HepG2 (cell line): ENCODE data around the gene IWS1. TPM values are rescaled to one million over a fixed set of nuclear protein-coding genes. Genes with fewer than 3 reads are reported as not detected.

Experiments used
- ASH2L ChIP-seq: fragments of 300-600, 200-600 bp; sonication (generic); IDR thresholded peaks from 2 replicates; pipeline ENCODE4 v1.7.0; 2017; ENCODE audit warnings: low read depth, mild to moderate bottlenecking, moderate library complexity, mixed read lengths, low read length; ENCODE audit not compliant: insufficient read length
- HMGA1 ChIP-seq: sonication (generic); formaldehyde crosslinking; conservative IDR thresholded peaks from 2 replicates; pipeline ENCODE4 v1.4.0; 2020; ENCODE audit warnings: missing genetic modification reagents
- JUNB ChIP-seq: sonication (generic); formaldehyde crosslinking; IDR thresholded peaks from 2 replicates; pipeline ENCODE4 v1.8.0; 2022; ENCODE audit warnings: missing genetic modification reagents, mild to moderate bottlenecking, borderline replicate concordance
- NR2F2 ChIP-seq: IDR thresholded peaks from 2 replicates; pipeline ENCODE4 v1.6.1; 2012; ENCODE audit warnings: low read depth, inconsistent platforms, borderline replicate concordance
- RBM22 ChIP-seq: fragments of 200-400 bp; formaldehyde crosslinking; optimal IDR thresholded peaks from 2 replicates; pipeline ENCODE3; 2017; ENCODE audit warnings: mild to moderate bottlenecking, low read length, moderate library complexity
- SMAD9 ChIP-seq: sonication (generic); formaldehyde crosslinking; IDR thresholded peaks from 2 replicates; pipeline ENCODE4 v1.5.1; 2020; ENCODE audit warnings: mild to moderate bottlenecking, missing genetic modification reagents
- TP53 ChIP-seq: sonication (generic); formaldehyde crosslinking; conservative IDR thresholded peaks from 2 replicates; pipeline ENCODE4 v1.4.0; 2020; ENCODE audit warnings: missing genetic modification reagents
- ZNF674 ChIP-seq: sonication (generic); formaldehyde crosslinking; IDR thresholded peaks from 2 replicates; pipeline ENCODE4 v1.5.0; 2020; ENCODE audit warnings: low read depth, mild to moderate bottlenecking, missing genetic modification reagents
- polyA plus RNA-seq, 8 experiments: library from polyadenylated mRNA; depleted of rRNA in 3 of 8; stranded (reverse) in 7 of 8; unstranded in 1 of 8; fragments of >200 nt; fragmentation: Illumina TruSeq in 4 of 8; extraction: Trizol in 4 of 8; gene quantifications; 2 replicates each; pipeline versions ENCODE4 v1.2.1 to v1.2.3, GENCODE V29; 2011 to 2016; ENCODE audit warnings: low read depth in 4 of 8, missing spikeins in 1 of 8, mixed read lengths in 1 of 8; ENCODE audit not compliant: insufficient read depth in 1 of 8
- total RNA-seq, 5 experiments: library from RNA; depleted of rRNA; stranded (reverse); fragments of >200 nt; fragmentation: Illumina TruSeq; extraction: Trizol; gene quantifications; 2 replicates each; pipeline ENCODE4 v1.2.3, GENCODE V29; 2016; ENCODE audit warnings: low read depth in 1 of 5
- TF ChIP-seq, protein P1 (sequence below): sonication (generic); formaldehyde crosslinking; IDR thresholded peaks from 2 replicates; pipeline ENCODE4 v1.9.0; 2021; ENCODE audit warnings: missing genetic modification reagents, mild to moderate bottlenecking, borderline replicate concordance
- TF ChIP-seq, protein P2 (sequence below), 2 experiments: sonication (generic) in 1 of 2; formaldehyde crosslinking in 1 of 2; IDR thresholded peaks; 2 replicates each; pipeline versions ENCODE4 v1.4.0 to v1.6.1; 2016 to 2020; ENCODE audit warnings: borderline replicate concordance in 1 of 2, low read depth in 1 of 2, mild to moderate bottlenecking in 1 of 2, missing genetic modification reagents in 1 of 2
- TF ChIP-seq, protein P3 (sequence below): sonication (generic); formaldehyde crosslinking; IDR thresholded peaks from 2 replicates; pipeline ENCODE4 v1.9.0; 2021; ENCODE audit warnings: missing genetic modification reagents, borderline replicate concordance
- TF ChIP-seq, protein P4 (sequence below): IDR thresholded peaks from 2 replicates; pipeline ENCODE4 v1.6.1; 2016; ENCODE audit warnings: missing compliant biosample characterization, missing genetic modification reagents, borderline replicate concordance
- TF ChIP-seq, protein P5 (sequence below): sonication (generic); formaldehyde crosslinking; IDR thresholded peaks from 2 replicates; pipeline ENCODE4 v1.8.1; 2022; ENCODE audit warnings: low read depth, mild to moderate bottlenecking, missing genetic modification reagents

The IWS1 gene
- total and polyA plus RNA-seq, 2 of the 13 experiments (the other 11 are each of a cell fraction or from before 2014, with no cell fraction given), result 28.9 to 62.3 TPM

DNA sequence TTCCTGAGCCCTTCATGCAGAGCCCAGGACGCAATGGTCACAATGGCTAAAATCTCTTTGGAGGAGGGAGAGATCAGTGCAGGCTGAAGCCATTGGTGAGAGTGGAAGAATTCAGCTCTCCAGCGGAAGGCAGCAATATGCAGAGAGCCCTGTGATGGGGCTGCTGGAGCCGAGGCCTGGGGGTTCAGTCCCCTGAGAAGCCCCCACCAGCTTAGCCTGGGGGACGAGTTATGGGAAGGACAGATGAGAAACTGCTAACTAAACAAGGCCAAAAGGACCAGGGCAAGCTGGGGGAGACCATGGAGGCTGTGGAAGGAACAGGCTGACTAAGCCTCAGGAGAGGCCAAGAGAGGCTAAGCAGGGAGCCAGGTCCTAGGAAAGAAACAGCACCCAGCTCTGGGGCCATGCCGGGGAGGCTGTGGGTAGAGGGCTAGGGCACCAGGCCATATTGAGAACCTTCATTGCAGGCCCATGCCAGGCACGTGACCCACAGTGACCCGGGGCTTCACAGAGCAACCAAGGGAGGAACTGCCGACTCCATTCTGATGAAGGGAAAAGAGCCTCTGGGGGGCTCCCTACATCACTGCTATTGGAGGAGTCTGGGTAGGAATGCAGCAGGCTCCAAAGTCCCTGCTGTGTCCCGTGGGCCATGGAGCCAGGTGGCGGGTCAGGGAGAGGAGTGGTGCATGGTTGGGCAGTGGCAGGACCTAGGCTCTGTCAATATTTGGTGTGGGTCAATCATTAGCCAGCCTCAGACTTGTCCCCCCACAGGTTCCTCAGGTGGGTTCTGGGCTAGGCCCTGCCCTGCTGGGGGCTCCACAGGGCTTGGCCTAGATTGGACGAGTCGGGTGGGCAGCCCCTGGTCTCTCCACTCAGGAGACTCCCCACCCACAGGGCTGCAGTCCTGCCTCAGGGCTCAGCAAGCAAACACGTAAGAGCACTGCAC, 88.2 kb downstream of the IWS1 start (continued):
- TF ChIP-seq, protein P1, sequence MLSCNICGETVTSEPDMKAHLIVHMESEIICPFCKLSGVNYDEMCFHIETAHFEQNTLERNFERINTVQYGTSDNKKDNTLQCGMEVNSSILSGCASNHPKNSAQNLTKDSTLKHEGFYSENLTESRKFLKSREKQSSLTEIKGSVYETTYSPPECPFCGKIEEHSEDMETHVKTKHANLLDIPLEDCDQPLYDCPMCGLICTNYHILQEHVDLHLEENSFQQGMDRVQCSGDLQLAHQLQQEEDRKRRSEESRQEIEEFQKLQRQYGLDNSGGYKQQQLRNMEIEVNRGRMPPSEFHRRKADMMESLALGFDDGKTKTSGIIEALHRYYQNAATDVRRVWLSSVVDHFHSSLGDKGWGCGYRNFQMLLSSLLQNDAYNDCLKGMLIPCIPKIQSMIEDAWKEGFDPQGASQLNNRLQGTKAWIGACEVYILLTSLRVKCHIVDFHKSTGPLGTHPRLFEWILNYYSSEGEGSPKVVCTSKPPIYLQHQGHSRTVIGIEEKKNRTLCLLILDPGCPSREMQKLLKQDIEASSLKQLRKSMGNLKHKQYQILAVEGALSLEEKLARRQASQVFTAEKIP (CRISPR knock-in tag), result no peak
- TF ChIP-seq RBM22, result peak; percentile 64
- TF ChIP-seq ASH2L, result peak; percentile 75
- TF ChIP-seq JUNB, result no peak
- TF ChIP-seq, protein P2, sequence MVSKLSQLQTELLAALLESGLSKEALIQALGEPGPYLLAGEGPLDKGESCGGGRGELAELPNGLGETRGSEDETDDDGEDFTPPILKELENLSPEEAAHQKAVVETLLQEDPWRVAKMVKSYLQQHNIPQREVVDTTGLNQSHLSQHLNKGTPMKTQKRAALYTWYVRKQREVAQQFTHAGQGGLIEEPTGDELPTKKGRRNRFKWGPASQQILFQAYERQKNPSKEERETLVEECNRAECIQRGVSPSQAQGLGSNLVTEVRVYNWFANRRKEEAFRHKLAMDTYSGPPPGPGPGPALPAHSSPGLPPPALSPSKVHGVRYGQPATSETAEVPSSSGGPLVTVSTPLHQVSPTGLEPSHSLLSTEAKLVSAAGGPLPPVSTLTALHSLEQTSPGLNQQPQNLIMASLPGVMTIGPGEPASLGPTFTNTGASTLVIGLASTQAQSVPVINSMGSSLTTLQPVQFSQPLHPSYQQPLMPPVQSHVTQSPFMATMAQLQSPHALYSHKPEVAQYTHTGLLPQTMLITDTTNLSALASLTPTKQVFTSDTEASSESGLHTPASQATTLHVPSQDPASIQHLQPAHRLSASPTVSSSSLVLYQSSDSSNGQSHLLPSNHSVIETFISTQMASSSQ (IDR thresholded peaks at IDR 0.05; ENCODE audit: low read depth), result peak; percentile 100
- TF ChIP-seq, protein P2 (CRISPR knock-in tag; IDR thresholded peaks at IDR 0.05; ENCODE audit: borderline replicate concordance), result peak; percentile 100
- no peak; the same call in 1 of the 2 replicates for TF ChIP-seq TP53 (CRISPR knock-in tag)
- TF ChIP-seq, protein P3, sequence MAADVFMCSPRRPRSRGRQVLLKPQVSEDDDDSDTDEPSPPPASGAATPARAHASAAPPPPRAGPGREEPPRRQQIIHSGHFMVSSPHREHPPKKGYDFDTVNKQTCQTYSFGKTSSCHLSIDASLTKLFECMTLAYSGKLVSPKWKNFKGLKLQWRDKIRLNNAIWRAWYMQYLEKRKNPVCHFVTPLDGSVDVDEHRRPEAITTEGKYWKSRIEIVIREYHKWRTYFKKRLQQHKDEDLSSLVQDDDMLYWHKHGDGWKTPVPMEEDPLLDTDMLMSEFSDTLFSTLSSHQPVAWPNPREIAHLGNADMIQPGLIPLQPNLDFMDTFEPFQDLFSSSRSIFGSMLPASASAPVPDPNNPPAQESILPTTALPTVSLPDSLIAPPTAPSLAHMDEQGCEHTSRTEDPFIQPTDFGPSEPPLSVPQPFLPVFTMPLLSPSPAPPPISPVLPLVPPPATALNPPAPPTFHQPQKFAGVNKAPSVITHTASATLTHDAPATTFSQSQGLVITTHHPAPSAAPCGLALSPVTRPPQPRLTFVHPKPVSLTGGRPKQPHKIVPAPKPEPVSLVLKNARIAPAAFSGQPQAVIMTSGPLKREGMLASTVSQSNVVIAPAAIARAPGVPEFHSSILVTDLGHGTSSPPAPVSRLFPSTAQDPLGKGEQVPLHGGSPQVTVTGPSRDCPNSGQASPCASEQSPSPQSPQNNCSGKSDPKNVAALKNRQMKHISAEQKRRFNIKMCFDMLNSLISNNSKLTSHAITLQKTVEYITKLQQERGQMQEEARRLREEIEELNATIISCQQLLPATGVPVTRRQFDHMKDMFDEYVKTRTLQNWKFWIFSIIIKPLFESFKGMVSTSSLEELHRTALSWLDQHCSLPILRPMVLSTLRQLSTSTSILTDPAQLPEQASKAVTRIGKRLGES (CRISPR knock-in tag), result no peak; the same call in 1 of the 2 replicates
- TF ChIP-seq, protein P4, sequence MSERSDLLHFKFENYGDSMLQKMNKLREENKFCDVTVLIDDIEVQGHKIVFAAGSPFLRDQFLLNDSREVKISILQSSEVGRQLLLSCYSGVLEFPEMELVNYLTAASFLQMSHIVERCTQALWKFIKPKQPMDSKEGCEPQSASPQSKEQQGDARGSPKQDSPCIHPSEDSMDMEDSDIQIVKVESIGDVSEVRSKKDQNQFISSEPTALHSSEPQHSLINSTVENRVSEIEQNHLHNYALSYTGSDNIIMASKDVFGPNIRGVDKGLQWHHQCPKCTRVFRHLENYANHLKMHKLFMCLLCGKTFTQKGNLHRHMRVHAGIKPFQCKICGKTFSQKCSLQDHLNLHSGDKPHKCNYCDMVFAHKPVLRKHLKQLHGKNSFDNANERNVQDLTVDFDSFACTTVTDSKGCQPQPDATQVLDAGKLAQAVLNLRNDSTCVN (CRISPR knock-in tag), result peak; percentile 67; the same call in 1 of the 2 replicates
- peak; percentile 53; the same call in 1 of the 2 replicates for TF ChIP-seq NR2F2
- no peak for TF ChIP-seq SMAD9 (CRISPR knock-in tag)
- no peak for TF ChIP-seq HMGA1 (CRISPR knock-in tag)
- TF ChIP-seq, protein P5, sequence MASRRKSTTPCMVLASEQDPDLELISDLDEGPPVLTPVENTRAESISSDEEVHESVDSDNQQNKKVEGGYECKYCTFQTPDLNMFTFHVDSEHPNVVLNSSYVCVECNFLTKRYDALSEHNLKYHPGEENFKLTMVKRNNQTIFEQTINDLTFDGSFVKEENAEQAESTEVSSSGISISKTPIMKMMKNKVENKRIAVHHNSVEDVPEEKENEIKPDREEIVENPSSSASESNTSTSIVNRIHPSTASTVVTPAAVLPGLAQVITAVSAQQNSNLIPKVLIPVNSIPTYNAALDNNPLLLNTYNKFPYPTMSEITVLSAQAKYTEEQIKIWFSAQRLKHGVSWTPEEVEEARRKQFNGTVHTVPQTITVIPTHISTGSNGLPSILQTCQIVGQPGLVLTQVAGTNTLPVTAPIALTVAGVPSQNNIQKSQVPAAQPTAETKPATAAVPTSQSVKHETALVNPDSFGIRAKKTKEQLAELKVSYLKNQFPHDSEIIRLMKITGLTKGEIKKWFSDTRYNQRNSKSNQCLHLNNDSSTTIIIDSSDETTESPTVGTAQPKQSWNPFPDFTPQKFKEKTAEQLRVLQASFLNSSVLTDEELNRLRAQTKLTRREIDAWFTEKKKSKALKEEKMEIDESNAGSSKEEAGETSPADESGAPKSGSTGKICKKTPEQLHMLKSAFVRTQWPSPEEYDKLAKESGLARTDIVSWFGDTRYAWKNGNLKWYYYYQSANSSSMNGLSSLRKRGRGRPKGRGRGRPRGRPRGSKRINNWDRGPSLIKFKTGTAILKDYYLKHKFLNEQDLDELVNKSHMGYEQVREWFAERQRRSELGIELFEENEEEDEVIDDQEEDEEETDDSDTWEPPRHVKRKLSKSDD (CRISPR knock-in tag), result peak; percentile 70; the same call in 1 of the 2 replicates
- no peak for TF ChIP-seq ZNF674 (CRISPR knock-in tag)
